Stimulated activated memory B cell treated with anti-CD40 and anti-IgM and Interleukin-4, amounts not matched to agents 10 μg/mL and 1 μg/mL and 100 μg/mL, for 72 hours (primary cell): Measurements from ENCODE around the gene LRRC14B.
"Not testable (repeated sequence)": the region's sequence is repeated elsewhere in the genome, so short reads cannot be mapped to it uniquely, and the experiment has no call there.

Source experiments
- ATAC-seq: fragments of 150-1000 bp; cut with Tn5 transposase; 2 replicates; pipeline ENCODE4 v1.10.0; 2021
- H3K27ac Mint-ChIP-seq: one replicate; pipeline ENCODE4 v1.8.0; 2022; ENCODE audit warnings: mild to moderate bottlenecking, mixed read lengths
- H3K27me3 Mint-ChIP-seq: one replicate; pipeline ENCODE4 v1.8.0; 2022; ENCODE audit warnings: mixed read lengths
- H3K36me3 Mint-ChIP-seq: one replicate; pipeline ENCODE4 v1.8.0; 2022; ENCODE audit warnings: mixed read lengths
- H3K4me1 Mint-ChIP-seq: one replicate; pipeline ENCODE4 v1.8.0; 2022; ENCODE audit warnings: mixed read lengths
- H3K4me3 Mint-ChIP-seq: one replicate; pipeline ENCODE4 v1.8.0; 2022; ENCODE audit warnings: mild to moderate bottlenecking, moderate library complexity, mixed read lengths
- H3K9me3 Mint-ChIP-seq: one replicate; pipeline ENCODE4 v1.8.0; 2022; ENCODE audit warnings: mixed read lengths

The LRRC14B gene

DNA sequence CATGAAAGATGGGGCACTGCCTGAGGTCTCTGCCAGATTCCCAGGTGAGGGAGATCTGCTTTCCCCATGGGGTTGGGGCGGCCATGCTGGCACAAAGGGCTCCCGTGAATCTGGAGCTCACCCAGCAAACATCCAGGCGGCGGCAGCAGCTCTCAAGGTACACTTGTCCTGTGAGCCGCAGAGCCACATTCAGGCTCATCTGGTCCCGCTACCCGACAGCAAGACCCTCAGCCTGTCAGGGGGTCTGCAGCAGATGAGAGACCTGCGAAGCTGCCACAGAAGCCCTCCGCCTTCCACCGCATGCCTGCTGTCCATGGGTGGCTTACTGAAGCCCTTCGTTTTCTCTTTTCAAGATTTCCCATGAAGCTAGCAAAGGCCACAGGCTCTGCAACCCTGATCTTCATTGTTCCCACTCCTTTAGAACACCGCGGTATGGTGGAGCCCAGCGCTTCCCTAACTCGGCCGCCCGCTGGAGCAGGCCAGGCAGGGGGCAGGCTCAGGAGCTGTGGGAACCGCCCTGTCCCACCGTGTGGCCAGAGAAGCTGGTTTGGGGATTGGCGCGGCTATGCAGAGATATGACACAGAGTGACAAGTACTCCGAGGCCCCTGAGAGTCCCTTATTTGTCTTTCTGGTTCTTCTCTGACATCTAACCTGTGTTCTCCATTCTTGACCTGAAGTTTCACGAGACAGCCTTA lies 8.8 kb downstream of the LRRC14B start:
- no peaks in the 10 kb centered on the region for H3K9me3 Mint-ChIP-seq
- no peak overlapping the region for H3K27ac Mint-ChIP-seq
- H3K4me1 Mint-ChIP-seq, result peaks cover 26% of the 10 kb centered on the region
- H3K4me3 Mint-ChIP-seq, result no peak overlapping the region
- H3K36me3 Mint-ChIP-seq, result peaks cover 31% of the 10 kb centered on the region
- ATAC-seq, result no peak
- H3K27me3 Mint-ChIP-seq, result no peaks in the 10 kb centered on the region

DNA sequence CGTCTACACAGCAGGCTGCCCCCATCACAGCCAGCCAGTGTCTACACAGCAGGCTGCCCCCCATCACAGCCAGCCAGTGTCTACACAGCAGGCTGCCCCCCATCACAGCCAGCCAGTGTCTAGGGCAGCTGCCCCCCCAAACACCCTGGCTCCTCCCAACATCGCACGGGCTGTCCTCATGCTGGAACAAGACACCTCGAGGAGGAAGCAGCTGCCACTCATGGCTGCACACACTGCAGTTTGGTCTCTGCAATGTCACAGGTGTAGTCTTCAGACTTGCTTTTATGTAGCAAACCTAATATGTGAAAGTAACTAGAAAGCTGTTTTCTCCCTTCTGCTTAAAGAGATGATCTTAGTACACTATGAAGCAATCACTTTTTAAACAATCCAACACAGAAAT lies 9.7 kb downstream of the LRRC14B start:
- Mint-ChIP-seq H3K4me3 (no peak overlapping the region), H3K4me1 (peaks cover 19% of the 10 kb centered on the region), H3K27ac (no peak overlapping the region), H3K9me3 (no peaks in the 10 kb centered on the region), H3K27me3 (no peaks in the 10 kb centered on the region), H3K36me3 (peaks cover 40% of the 10 kb centered on the region)
- ATAC-seq, result no peak

GRCh38 chr5:201672-202071 lies 10.4 kb downstream of the LRRC14B start:
- H3K27me3 Mint-ChIP-seq, result no peaks in the 10 kb centered on the region
- peaks cover 19% of the 10 kb centered on the region for H3K4me1 Mint-ChIP-seq
- H3K9me3 Mint-ChIP-seq, result no peaks in the 10 kb centered on the region
- H3K4me3 Mint-ChIP-seq, result no peak overlapping the region
- ATAC-seq, result no peak
- no peak overlapping the region for H3K27ac Mint-ChIP-seq
- peaks cover 45% of the 10 kb centered on the region for H3K36me3 Mint-ChIP-seq

- Mint-ChIP-seq H3K27me3 (no peaks in the 10 kb centered on the region), H3K36me3 (peaks cover 60% of the 10 kb centered on the region), H3K4me3 (no peak overlapping the region), H3K27ac (no peak overlapping the region), H3K4me1 (peaks cover 19% of the 10 kb centered on the region), H3K9me3 (no peaks in the 10 kb centered on the region)
- no peak for ATAC-seq
Measured at GRCh38 chr5:203246-203930, 12.1 kb downstream of the LRRC14B start.

- Mint-ChIP-seq H3K27ac (no peak overlapping the region), H3K27me3 (no peaks in the 10 kb centered on the region), H3K36me3 (peaks cover 60% of the 10 kb centered on the region), H3K4me3 (no peak overlapping the region), H3K4me1 (peaks cover 19% of the 10 kb centered on the region), H3K9me3 (no peaks in the 10 kb centered on the region)
- no peak for ATAC-seq
Measured at GRCh38 chr5:204001-204400, 12.7 kb downstream of the LRRC14B start.

- Mint-ChIP-seq H3K36me3 (peaks cover 60% of the 10 kb centered on the region), H3K4me1 (peaks cover 21% of the 10 kb centered on the region), H3K4me3 (no peak overlapping the region), H3K27ac (no peak overlapping the region), H3K9me3 (no peaks in the 10 kb centered on the region), H3K27me3 (no peaks in the 10 kb centered on the region)
- ATAC-seq, result no peak
Measured at GRCh38 chr5:204462-204861, 13.2 kb downstream of the LRRC14B start.

GRCh38 chr5:204966-205670 lies 13.8 kb downstream of the LRRC14B start:
- ATAC-seq, result no peak
- H3K27me3 Mint-ChIP-seq, result no peaks in the 10 kb centered on the region
- no peak overlapping the region for H3K27ac Mint-ChIP-seq
- peaks cover 28% of the 10 kb centered on the region for H3K4me1 Mint-ChIP-seq
- H3K4me3 Mint-ChIP-seq, result no peak overlapping the region
- peaks cover 60% of the 10 kb centered on the region for H3K36me3 Mint-ChIP-seq
- no peaks in the 10 kb centered on the region for H3K9me3 Mint-ChIP-seq

GRCh38 chr5:206406-206805 lies 15.1 kb downstream of the LRRC14B start:
- no peak overlapping the region for H3K27ac Mint-ChIP-seq
- no peaks in the 10 kb centered on the region for H3K27me3 Mint-ChIP-seq
- no peaks in the 10 kb centered on the region for H3K9me3 Mint-ChIP-seq
- ATAC-seq, result no peak
- H3K4me3 Mint-ChIP-seq, result no peak overlapping the region
- H3K4me1 Mint-ChIP-seq, result peaks cover 21% of the 10 kb centered on the region
- peaks cover 60% of the 10 kb centered on the region for H3K36me3 Mint-ChIP-seq

GRCh38 chr5:206927-207536 lies 15.7 kb downstream of the LRRC14B start:
- Mint-ChIP-seq H3K4me1 (peaks cover 14% of the 10 kb centered on the region), H3K27ac (no peak overlapping the region), H3K36me3 (peaks cover 56% of the 10 kb centered on the region), H3K27me3 (no peaks in the 10 kb centered on the region), H3K9me3 (no peaks in the 10 kb centered on the region), H3K4me3 (no peak overlapping the region)
- no peak for ATAC-seq

GRCh38 chr5:207599-207998 lies 16.3 kb downstream of the LRRC14B start:
- Mint-ChIP-seq H3K4me1 (peaks cover 13% of the 10 kb centered on the region), H3K9me3 (no peaks in the 10 kb centered on the region), H3K27ac (no peak overlapping the region), H3K36me3 (peaks cover 51% of the 10 kb centered on the region), H3K4me3 (no peak overlapping the region), H3K27me3 (no peaks in the 10 kb centered on the region)
- ATAC-seq, result no peak

DNA sequence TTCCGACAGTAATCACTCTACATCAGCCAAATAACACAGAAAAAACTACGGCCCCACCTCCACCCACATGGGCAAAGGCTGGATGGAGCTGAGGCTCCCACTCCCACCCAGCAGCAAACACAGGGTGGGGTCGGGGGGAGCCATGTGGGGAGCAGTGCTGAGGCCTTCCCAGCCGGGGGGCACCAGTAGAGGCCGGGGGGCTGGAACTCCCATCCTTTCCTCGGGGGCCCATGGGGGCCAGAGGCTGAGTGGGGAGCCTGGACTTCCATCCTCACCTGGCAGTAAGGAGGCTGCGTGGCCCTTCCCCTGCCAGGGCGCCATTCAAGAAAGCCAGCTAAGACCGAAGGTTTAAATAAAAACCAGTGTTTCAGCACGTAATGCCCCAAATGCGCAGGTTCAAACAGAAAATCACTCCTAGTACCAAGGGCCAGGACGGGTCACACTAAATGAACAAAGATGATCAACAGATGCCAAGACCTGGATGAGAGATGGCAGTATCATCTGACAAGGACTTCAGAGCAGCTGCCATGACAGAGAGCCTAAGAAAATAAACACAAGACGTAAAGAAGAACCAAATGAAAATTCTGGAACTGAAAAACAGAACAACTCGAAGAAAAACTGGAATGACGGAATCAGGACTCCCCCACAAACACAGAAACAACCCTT lies 17.3 kb downstream of the LRRC14B start:
- Mint-ChIP-seq H3K4me1 (peaks cover 16% of the 10 kb centered on the region), H3K4me3 (no peak overlapping the region), H3K36me3 (peaks cover 43% of the 10 kb centered on the region), H3K27ac (no peak overlapping the region), H3K9me3 (no peaks in the 10 kb centered on the region), H3K27me3 (no peaks in the 10 kb centered on the region)
- ATAC-seq, result no peak

GRCh38 chr5:213803-214395 lies 22.6 kb downstream of the LRRC14B start:
- Mint-ChIP-seq H3K27me3 (no peaks in the 10 kb centered on the region), H3K36me3 (peaks cover 20% of the 10 kb centered on the region), H3K27ac (peak overlapping the region; percentile 69), H3K4me3 (no peak overlapping the region), H3K4me1 (peaks cover 54% of the 10 kb centered on the region), H3K9me3 (no peaks in the 10 kb centered on the region)
- no peak for ATAC-seq

- peak overlapping the region; percentile 69 for H3K27ac Mint-ChIP-seq
- H3K4me3 Mint-ChIP-seq, result peak overlapping the region; percentile 23
- ATAC-seq, H3K9me3 Mint-ChIP-seq, H3K27me3 Mint-ChIP-seq: not testable (repeated sequence)
- H3K4me1 Mint-ChIP-seq, result peaks cover 57% of the 10 kb centered on the region
- peaks cover 20% of the 10 kb centered on the region for H3K36me3 Mint-ChIP-seq
Measured at GRCh38 chr5:215256-215655, 24.0 kb downstream of the LRRC14B start.

DNA sequence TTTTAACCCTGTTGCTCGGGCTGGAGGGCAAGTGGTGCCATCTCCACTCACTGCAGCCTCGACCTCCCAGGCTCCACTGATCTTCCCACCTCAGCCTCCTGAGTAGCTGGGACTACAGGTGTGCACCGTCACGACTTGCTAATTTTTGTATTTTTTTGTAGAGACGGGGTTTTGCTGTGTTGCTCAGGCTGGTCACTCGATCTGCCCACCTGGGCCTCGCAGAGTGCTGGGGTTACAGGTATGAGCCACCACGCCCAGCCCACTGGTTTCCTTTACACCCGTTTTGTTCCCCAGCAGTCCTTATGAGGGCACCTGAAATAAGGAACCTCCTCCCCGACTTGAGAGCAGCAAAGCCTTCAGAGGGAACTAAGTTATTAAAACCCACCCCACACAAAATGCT lies 24.8 kb downstream of the LRRC14B start:
- peaks cover 62% of the 10 kb centered on the region for H3K4me1 Mint-ChIP-seq
- not testable (repeated sequence) for H3K9me3 Mint-ChIP-seq, ATAC-seq, H3K27me3 Mint-ChIP-seq
- peak overlapping the region; percentile 61 for H3K4me3 Mint-ChIP-seq
- H3K27ac Mint-ChIP-seq, result peak overlapping the region; percentile 69
- peaks cover 20% of the 10 kb centered on the region for H3K36me3 Mint-ChIP-seq
